GM18507 (cell line): Measurements from ENCODE around the gene TPBGL.

Experiments
- DNase-seq: peaks from one replicate; pipeline ENCODE4 v3.0.0; 2011; ENCODE audit warnings: low read depth; ENCODE audit not compliant: insufficient read length; ENCODE audit errors: extremely low spot score
- FAIRE-seq: peaks from 2 replicates; lab custom pipeline; 2011; peaks lifted over from hg19 to GRCh38; lab: Jason Lieb, UNC

The TPBGL gene

DNA sequence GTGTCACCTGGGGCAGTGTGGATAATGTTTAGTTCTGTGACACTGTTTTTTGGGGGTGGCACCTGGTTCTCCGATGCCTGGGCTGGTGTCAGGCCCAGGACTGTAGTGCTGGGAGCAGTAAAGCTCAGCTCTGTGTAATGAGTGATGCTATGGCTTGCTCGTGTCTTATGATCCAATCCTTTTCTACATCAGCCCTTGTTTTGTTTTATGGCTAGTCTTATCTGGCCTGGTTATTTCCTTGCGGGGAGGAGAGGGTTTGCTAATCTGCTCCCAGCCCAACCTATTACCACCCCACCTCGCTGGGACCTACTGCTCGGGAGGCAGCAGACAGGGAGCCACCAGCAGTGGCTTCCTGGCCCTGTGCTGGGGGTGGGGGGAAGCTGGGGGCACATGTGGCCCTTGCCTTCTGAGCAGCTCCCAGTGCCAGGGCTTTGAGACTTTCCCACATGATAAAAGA is 35.0 kb upstream of the TPBGL start:
- no peak for FAIRE-seq
- DNase-seq = no peak

DNA sequence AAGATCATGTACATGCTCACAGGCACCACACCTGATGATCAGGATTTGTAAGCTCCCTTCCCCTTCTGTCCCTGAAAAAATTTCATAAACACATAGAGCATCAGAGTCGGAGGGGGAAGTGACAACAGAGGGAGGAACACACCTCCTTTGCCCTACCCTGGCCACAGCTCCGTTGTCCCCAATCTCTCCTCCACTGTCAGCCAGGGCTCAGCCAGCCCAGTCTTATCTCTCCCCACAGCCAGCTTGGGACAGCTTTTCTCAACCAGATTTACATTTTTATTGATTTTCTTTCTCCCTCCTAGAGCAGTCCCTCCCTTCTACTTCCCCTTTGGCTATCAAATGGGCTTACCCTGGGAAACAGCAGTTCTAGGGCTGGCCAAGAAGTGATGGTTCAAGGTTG is 32.1 kb upstream of the TPBGL start:
- no peak for DNase-seq
- FAIRE-seq = no peak

DNA sequence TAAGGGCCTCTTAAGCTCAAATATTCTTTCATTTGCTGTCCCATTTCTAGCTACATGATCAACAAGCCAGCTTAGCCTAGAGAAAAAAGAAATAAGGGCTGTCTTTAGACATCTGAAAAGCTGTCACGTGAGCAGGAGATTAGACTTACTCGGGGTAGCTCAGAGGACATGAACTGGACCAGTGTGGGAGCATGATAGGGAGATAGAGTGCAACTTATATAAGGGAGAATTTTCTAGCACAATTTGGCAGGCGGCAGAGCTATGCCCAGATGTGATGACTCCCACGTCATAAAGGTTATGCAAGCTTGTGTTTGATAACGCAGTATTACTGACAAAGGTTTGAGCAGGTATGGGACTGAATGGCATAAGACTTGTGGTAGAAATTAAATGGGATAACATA is 28.2 kb upstream of the TPBGL start:
- FAIRE-seq = no peak
- DNase-seq = no peak

DNA sequence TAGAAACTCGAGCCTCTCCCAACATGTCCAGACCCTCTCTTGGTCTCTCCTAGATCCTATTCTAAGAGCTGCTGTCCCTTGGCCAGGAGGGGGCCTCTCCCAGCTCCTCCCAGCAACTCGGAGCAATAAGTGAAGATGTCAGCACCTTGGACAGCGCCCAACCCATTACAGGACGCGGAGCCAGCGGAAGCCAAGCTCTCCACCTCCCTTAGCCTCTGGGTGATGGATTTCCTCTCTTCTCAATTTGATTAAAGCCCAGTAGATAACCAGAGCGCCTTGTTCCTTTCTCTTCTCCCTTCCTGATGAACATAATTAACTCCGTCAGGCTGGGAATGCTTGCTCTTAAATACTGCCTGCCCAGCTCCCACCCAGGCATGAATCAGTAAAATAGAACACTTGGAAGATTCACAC is 26.2 kb upstream of the TPBGL start:
- FAIRE-seq = no peak
- peak; percentile 28 for DNase-seq

DNA sequence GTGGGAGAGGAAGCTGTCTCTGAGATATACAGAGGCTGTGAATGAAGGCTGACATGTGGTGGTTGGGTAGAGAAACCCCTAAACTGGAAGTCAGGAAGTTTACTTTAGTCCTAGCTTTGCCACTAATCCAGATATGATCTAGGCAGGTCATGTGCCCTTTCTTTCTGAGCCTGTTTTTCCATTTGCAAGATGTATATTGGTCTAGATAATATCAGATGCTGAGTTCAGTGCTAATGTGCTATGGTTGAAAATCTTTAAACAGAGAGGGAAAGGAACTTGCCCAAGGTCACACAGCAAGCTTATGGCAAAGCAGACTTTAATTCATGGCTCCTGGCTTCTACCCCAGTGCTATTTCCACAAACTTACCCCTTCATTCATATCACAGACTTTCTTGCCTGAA is 25.7 kb upstream of the TPBGL start:
- DNase-seq (no peak), FAIRE-seq (no peak)

DNA sequence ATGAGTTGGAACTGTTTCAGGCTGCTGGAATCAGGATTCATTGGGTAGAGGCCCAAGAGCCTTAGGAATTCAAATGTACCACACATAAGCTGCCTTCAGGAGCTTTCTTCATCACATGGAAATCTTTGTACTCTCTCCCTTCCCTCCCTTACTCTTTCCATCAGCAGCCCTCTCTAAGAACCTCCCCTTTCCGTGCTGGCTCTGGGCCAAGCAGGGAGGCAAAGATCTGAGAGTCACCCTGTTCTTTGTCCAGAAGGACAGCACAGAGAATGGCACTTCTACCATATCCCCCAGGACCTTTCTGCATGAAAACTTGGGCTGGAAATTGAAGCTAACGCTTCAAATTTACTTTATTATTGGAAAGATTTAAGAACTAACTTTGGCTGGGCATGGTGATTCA is 20.7 kb upstream of the TPBGL start:
- DNase-seq = no peak
- FAIRE-seq = no peak

DNA sequence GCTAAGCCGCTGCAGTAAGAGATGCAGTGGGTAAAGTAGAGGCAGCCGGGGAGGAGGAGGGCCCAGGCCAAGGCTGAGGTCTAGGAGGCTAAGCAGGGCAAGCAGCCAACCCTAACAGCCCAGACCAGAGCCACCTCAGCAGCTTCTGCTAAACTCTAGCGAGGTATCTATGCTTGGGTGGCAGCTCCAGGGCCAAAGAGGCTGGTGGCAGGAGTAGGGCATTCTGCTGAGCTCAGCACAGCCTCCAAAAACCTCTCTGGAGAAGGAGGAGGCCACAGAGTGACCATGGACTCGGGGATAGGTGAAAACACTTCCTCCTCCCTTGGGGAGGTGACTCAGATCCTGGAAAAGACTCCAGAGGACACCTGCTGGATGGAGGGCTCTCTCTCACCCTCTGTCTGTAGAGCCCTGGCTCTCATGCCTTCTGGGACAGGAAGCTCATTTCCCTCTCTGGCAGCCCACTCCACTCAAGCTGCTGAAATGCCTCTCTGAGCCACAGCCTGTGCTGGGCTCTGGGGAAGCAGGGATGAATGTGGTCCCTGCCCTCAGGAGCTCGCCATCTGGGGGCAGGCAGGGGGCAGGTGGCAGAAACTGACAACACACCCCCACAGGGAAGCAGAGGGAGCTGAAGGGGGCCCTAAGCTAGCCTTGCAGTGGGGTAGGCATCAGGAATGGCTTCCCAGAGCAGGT is 16.5 kb upstream of the TPBGL start:
- DNase-seq (no peak), FAIRE-seq (no peak)

DNA sequence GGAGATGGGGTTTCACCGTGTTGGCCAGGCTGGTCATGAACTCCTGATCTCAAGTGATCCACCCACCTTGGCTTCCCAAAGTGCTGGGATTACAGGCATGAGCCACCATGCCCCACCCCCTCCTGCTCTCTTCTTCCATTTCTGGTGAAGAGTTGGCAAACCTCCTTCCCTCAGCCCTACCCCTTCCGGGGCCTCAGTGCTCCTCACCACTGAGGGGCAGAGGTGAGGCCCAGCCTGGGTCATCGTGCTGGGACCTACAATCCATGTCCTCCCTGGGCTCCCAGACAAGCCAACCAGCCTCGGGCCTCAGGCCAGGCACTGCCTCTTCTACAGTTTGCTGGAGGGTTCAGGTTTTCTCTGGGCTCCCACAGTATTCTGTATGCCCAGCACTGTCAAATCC is 14.8 kb upstream of the TPBGL start:
- FAIRE-seq (no peak), DNase-seq (no peak)

DNA sequence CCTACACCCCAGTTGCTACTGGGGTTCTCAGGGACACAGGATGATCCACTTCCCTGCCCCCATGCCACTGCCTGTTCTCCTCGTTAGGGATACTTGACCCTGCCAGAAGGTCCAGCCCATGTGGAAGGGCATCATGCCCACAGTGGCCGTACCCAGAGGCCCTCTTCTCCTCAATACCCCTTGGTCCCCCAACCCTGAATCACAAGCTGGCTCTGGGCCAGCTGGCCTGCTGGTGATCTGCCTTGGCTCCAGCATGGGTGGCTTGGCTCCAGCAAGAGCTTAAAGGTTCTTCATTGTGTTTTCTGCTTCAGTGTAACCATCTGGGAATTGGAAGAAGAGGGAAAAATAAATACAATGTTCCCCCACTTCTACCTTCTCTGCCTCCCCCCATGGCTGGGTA is 11.1 kb upstream of the TPBGL start:
- no peak for DNase-seq
- FAIRE-seq = no peak

DNA sequence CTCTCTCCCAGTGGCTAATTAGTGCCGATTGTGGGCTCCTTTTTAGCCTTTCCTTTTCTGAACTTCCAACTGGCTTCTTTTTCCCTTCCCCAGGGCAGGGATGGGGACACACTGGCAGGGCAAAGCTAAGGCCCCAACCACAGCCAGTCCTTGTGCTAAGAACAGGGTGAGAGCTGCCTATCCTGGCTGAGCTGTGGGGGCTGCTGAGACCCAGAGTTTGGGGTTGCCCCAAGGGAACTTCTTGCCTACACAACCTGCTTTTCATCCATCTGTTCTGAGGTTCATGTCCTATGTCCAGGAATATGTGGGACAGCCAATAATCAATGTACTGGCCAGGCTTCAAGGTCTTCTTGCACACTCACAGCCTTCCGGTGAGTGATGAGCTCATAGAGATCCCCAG is 10.0 kb upstream of the TPBGL start:
- no peak for FAIRE-seq
- no peak for DNase-seq

DNA sequence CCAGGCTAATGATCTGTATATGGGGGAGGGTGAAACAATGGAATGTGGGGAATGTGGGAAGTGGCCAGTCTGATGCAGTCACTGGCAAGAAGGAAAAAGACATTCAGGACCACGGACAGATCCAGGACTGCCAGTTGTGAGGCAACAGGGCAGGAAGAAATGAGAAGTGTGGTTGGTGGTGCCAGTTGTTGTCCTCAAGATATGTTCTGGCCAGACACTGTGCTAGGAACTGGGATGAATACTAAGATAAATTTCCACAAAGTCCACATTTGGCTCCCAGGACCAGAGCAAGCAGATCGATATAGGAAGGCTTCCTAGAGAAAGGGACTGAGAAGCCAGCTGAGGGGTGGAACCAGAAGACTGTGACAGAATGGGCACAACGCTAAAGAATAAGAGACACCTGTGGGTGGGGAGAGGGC is 6.8 kb upstream of the TPBGL start:
- FAIRE-seq = no peak

DNA sequence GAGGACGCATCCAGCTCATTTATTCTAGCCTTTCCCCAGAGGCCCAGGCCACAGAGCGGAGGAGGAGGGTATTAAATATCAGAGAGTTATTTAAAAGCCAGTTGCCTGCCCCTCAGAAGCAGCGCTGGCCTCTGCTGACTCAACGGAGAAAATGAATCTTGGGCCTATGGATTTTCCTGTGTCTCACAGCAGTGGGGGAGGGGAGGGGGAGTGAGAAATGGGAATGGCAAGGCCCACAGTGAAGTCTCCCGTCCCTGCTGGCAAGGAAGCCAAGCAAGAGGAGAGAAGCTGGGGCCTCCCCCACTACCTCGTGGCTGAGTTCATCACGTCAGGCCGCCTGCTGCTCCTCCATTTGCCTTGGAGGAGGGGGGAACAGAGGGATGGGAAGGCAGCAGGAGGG is 4.5 kb upstream of the TPBGL start:
- DNase-seq (no peak), FAIRE-seq (no peak)

More for the DNA sequence above, 6.8 kb upstream of the TPBGL start:
- DNase-seq = no peak

DNA sequence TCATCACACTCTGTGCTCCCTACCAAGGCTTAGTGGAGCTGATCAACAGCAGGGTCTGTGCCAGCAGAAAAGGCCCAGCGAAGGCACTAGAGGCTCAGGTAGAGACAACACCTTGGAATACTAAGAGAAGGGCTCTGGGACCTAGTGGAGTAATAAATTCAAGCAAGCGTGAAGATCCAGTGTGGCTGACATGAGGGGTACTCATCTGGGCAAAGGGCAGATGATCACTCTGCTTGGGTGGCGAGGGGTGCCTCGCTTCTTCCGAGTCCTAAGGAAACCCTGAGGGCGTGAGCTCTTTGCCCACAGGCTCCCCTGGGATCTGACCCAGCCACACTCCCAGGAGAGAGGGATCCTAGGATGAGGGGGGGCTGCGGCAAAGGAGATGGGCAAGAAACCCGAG is 3.5 kb upstream of the TPBGL start:
- no peak for FAIRE-seq
- no peak for DNase-seq

DNA sequence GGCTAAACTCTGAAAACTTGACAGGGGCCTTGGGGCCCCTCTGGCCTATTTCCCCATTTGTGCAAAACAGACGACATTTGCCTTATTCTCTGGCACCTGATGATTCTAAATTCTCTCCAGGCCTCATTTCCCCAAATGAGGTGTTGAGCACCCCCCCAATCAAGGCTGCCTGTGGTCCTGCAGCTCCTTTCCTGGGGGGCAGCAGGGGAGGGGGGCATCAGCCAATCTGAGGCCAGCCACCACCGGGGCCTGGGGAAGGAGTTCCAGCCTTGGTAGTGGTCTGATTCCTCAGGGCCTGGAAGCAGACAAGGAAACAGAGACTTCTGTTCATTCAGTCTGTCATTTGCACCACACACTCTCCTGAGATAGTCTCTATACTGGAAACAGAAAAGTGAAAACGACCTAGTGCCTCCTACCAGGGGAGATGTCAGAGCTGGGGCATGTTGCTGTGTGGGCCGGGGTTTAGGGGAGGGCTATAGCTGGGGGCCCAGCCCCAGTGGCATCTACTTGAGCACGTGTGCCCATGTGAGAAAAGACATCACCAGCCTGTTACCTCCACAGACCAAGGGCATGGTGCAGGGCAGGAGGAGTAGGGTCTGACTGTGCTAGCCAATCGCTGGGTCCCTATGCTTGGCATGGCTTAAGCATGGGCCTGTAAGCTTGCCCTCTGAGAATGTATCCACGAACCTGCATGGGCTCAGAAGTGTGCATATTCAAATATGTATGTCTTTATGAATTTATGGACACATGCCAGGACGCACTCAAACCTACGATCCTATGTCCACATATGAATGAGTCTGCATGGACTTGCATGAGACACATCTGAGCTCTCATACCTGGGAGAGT is 1.8 kb upstream of the TPBGL start:
- no peak for FAIRE-seq
- DNase-seq = no peak

DNA sequence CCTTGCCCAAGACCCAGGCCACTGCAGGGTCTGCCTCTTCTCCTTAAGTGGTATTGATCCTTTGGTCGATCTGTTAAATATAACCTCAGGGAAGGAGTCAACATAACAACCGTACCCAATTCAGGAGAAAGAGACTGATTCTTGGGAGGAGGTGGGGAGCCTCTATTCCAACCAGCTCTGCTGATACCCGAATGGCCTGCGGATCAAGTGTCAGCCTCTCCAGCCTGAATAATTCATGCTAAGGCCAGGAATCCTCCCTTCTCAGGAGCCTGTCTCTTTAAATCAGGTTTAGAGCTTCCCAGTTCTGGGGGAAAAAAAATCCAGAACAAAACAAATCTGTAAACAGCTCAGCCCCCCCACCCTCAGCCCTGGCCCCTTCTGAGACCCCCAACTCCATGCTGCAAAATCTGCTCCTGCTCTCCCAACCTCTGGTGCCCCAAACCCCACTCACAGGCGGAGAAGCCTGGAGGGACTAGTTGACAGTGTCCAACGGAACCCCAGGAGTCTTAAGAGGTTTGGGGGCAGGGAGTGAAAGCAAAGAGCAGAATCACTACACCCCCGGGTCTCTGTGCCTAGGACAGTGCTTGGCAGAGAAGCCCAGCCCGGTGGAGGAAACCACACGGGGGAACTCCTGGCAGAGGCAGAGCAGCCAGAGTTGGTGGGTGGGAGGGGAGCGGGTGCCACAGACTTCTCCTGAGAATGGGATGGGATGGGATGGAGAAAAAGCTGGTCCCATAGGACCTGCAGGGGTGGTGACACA is 863 bp upstream of the TPBGL start:
- FAIRE-seq (no peak), DNase-seq (no peak)

DNA sequence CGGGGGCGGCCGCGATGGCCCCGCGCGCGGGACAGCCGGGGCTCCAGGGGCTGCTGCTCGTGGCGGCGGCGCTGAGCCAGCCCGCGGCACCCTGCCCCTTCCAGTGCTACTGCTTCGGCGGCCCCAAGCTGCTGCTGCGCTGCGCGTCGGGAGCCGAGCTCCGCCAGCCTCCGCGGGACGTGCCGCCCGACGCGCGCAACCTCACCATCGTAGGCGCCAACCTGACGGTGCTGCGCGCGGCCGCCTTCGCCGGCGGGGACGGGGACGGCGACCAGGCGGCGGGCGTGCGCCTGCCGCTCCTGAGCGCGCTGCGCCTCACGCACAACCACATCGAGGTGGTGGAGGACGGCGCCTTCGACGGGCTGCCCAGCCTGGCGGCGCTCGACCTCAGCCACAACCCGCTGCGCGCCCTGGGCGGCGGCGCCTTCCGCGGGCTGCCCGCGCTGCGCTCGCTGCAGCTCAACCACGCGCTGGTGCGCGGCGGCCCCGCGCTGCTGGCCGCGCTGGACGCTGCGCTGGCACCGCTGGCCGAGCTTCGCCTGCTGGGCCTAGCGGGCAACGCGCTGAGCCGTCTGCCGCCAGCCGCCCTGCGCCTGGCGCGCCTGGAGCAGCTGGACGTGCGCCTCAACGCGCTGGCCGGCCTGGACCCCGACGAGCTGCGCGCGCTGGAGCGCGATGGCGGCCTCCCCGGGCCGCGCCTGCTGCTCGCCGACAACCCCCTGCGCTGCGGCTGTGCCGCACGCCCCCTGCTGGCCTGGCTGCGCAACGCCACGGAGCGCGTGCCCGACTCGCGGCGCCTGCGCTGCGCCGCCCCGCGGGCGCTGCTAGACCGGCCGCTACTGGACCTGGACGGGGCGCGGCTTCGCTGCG is 697 bp downstream of the TPBGL start:
- peak; percentile 81 for DNase-seq

DNA sequence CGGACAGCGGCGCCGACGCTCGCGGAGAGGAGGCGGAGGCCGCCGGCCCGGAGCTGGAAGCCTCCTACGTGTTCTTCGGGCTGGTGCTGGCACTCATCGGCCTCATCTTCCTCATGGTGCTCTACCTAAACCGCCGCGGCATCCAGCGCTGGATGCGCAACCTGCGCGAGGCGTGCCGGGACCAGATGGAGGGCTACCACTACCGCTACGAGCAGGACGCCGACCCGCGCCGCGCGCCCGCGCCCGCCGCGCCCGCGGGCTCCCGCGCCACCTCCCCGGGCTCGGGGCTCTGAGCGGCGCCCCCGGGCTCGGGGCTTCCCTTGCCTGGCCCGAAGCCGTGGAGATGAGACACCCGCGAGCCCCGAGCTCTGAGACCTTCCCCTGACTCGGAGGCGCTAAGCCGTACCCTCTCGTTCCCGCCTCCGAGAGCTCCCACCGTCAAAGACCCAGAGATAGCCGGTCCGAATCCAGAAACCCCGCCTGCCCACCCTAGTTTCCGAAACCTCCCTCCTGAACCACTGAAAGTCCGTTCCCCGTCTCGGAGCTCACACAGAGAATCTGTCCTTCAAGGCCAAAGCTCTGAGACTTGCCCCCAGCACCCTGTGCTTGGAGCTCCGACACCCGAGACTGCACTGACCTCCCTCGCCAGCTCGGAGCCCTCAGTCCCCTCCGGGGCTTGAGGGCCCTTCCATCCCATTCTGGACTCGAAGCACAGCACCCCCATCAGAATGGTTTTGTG is 1.5 kb downstream of the TPBGL start:
- no peak for DNase-seq

More for the DNA sequence above, 697 bp downstream of the TPBGL start:
- peak; percentile 77 for FAIRE-seq

DNA sequence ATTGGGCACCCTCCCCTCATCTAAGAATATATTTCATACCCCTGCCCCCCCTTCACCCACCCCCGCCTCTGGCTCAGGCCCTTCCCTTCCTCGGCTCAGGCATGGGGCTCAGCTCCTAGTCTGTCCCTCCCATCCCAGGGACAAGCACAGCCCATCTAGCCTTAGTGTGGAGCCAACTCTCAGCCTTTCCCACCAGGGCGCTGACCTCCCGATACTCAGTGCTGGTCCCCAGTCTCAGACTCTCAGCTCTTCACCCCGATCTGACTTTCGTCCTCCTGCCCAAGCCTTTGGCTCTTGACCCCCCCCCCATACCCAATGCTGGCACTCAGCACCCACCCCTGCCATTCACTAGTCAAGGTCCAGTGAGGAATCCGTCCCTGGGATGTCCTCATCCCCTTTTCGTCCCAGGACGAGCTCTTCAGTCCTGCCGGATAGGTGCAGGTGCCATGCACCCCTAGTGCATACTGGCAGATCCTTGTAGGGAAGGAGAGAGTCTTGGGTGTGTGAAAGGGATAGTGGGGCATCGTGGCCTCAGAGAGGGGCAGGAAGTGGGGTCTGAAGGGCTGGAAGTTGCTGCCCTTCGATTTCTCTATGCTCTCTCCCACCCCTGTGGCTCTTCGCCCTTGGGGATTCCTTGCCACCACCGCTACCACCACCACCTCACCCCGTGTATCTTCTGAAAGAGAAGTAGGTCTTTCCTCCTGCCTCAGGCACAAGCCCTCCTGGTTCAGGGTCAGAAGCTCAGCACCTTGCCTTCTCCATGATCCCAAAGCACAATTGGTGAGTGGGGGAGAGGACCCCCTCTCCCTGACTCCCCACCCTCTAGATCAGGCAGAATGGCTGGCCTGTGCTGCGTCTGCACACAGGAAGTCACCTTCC is 2.4 kb downstream of the TPBGL start:
- DNase-seq (no peak), FAIRE-seq (no peak)

More for the DNA sequence above, 1.5 kb downstream of the TPBGL start:
- no peak for FAIRE-seq
